PC-3 (cell line): Measurements from ENCODE around the gene GLO1. TPM values are rescaled to one million over a fixed set of nuclear protein-coding genes. Genes with fewer than 3 reads are reported as not detected.

Experiments used
- ATAC-seq: fragments of 200-7000 bp; cut with Tn5 transposase; 2 replicates; pipeline ENCODE4 v1.9.1; 2020; ENCODE audit warnings: mild to moderate bottlenecking, moderate library complexity
- BruUV-seq: library from RNA; stranded (reverse); fragments of 400-500 nt; replicated peaks from 2 replicates; lab custom pipeline; 2021; lab: Mats Ljungman, UMichigan
- CTCF ChIA-PET: fragments of 300-600 bp; sonication (Branson Sonifier 250); formaldehyde crosslinking; loops from one replicate; lab custom pipeline; 2022; ENCODE audit warnings: antibody characterized with exemption; lab: Charles Lee
- POLR2A ChIA-PET: fragments of 300-600 bp; sonication (Branson Sonifier 250); formaldehyde crosslinking; loops from one replicate; lab custom pipeline; 2022; ENCODE audit warnings: antibody characterized with exemption; ENCODE audit not compliant: unreplicated experiment; lab: Charles Lee
- DNase-seq: peaks from one replicate; pipeline ENCODE4 v3.0.0-alpha.2; 2015
- H2AFZ ChIP-seq: fragments of 300-600 bp; sonication (generic); 2 replicates; pipeline ENCODE4 v1.6.0; 2016; ENCODE audit warnings: antibody characterized with exemption, low read length
- H3F3A ChIP-seq: fragments of 300-600 bp; sonication (generic); one replicate; pipeline ENCODE4 v1.6.0; 2017; ENCODE audit warnings: antibody characterized with exemption, low read length, control low read depth, mild to moderate bottlenecking; ENCODE audit not compliant: unreplicated experiment
- H3K27ac ChIP-seq: fragments of 300-600 bp; sonication (generic); 2 replicates; pipeline ENCODE4 v1.5.1; 2016; ENCODE audit warnings: mild to moderate bottlenecking, low read length
- H3K27me3 ChIP-seq: fragments of 300-600 bp; sonication (generic); 2 replicates; pipeline ENCODE4 v1.6.1; 2016; ENCODE audit warnings: low read length, mixed read lengths
- H3K36me3 ChIP-seq: fragments of 300-600 bp; sonication (generic); 2 replicates; pipeline ENCODE4 v1.6.1; 2016; ENCODE audit warnings: low read depth, mixed run types, low read length, mixed read lengths
- H3K4me1 ChIP-seq: fragments of 300-600 bp; sonication (generic); 2 replicates; pipeline ENCODE4 v1.5.1; 2016; ENCODE audit warnings: low read length; ENCODE audit not compliant: insufficient read depth
- H3K4me2 ChIP-seq: fragments of 300-600 bp; sonication (generic); 2 replicates; pipeline ENCODE4 v1.6.0; 2016; ENCODE audit warnings: low read length
- H3K4me3 ChIP-seq: fragments of 300-600 bp; sonication (generic); 2 replicates; pipeline ENCODE4 v1.5.1; 2016; ENCODE audit warnings: mild to moderate bottlenecking, low read length, mixed read lengths
- H3K79me2 ChIP-seq: fragments of 300-600 bp; sonication (generic); 2 replicates; pipeline ENCODE4 v1.6.1; 2017; ENCODE audit warnings: low read length, mixed read lengths
- H3K9ac ChIP-seq: fragments of 300-600 bp; sonication (generic); 2 replicates; pipeline ENCODE4 v1.6.0; 2016; ENCODE audit warnings: mild to moderate bottlenecking, low read length
- H3K9me2 ChIP-seq: fragments of 300-600 bp; sonication (generic); replicated peaks from 2 replicates; pipeline ENCODE4 v1.6.1; 2016; ENCODE audit warnings: mixed run types, low read length, mixed read lengths
- H3K9me3 ChIP-seq: fragments of 300-600 bp; sonication (generic); 2 replicates; pipeline ENCODE4 v1.6.1; 2016; ENCODE audit warnings: low read length, mixed read lengths
- H4K20me1 ChIP-seq: fragments of 300-600 bp; sonication (generic); 2 replicates; pipeline ENCODE4 v1.6.1; 2016; ENCODE audit warnings: low read length, mixed read lengths
- CTCF ChIP-seq: fragments of 300-600 bp; sonication (generic); conservative IDR thresholded peaks from 2 replicates; pipeline ENCODE4 v1.5.1; 2017; ENCODE audit warnings: antibody characterized with exemption, low read depth, mild to moderate bottlenecking, low read length
- EZH2 ChIP-seq: fragments of 300-600 bp; sonication (generic); IDR thresholded peaks from one replicate; pipeline ENCODE4 v1.6.1; 2017; ENCODE audit warnings: antibody characterized with exemption, mild to moderate bottlenecking, low read length; ENCODE audit not compliant: unreplicated experiment
- EZH2phosphoT487 ChIP-seq: fragments of 300-600 bp; sonication (generic); IDR thresholded peaks from 2 replicates; pipeline ENCODE4 v1.6.1; 2018; ENCODE audit warnings: mild to moderate bottlenecking, antibody characterized with exemption, low read length, borderline replicate concordance
- intact Hi-C: fragments of 100-400 bp; cut with micrococcal nuclease; formaldehyde crosslinking; loops from 2 replicates; pipeline ENCODE4 v1.9.0; 2023
- total RNA-seq: library from RNA; depleted of rRNA; stranded (reverse); fragments of >200 nt; gene quantifications from 2 replicates; pipeline ENCODE4 v1.2.3, GENCODE V29; 2014

The GLO1 gene
- total RNA-seq, 1 experiment from 2014 or later = 233 TPM

DNA sequence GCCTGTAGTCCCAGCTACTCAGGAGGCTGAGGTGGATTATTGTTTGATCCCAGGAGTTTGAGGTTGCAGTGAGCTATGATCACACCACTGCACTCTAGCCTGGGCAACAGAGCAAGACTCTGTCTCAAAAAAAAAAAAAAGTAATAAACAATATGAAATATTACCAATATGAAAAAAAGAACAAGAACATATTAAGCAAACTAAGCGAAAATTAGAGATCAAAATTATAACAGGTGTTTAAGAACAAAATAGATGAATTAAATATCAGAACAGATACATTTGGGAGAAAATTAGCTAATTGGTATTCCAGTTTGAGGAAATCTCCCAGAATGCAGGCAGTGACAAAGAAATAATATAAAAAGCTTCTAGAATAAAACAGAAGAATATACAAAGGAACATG is 23.3 kb downstream of the GLO1 start:
- H3K9ac ChIP-seq = no peak overlapping the region
- H2AFZ ChIP-seq = no peak overlapping the region
- no peak overlapping the region for H3K4me3 ChIP-seq
- DNase-seq (no peak), ATAC-seq (no peak)
- no peak overlapping the region for H3K4me2 ChIP-seq
- H3K9me3 ChIP-seq = no peaks in the 10 kb centered on the region
- peaks cover 56% of the 10 kb centered on the region for H3K36me3 ChIP-seq
- no peaks in the 10 kb centered on the region for H3K4me1 ChIP-seq
- H3K79me2 ChIP-seq = no peaks in the 10 kb centered on the region
- no TSS peak for BruUV-seq
- intact Hi-C loops = loop anchor here (10.0 kb wide), 1 partner anchor 645 kb away; no protein-coding TSS in a partner anchor
- no peaks in the 10 kb centered on the region for H3K9me2 ChIP-seq
- TF ChIP-seq CTCF (no peak), EZH2 (no peak), EZH2phosphoT487 (no peak)
- POLR2A ChIA-PET = no interaction called here
- no peak overlapping the region for H3K27ac ChIP-seq
- H3F3A ChIP-seq = no peaks in the 10 kb centered on the region
- no peaks in the 10 kb centered on the region for H3K27me3 ChIP-seq
- CTCF ChIA-PET = no interaction called here
- H4K20me1 ChIP-seq = no peaks in the 10 kb centered on the region

GRCh38 chr6:38678178-38678760 is 24.7 kb downstream of the GLO1 start:
- peaks cover 53% of the 10 kb centered on the region for H3K36me3 ChIP-seq
- CTCF ChIA-PET = no interaction called here

More at GRCh38 chr6:38678178-38678760, 24.7 kb downstream of the GLO1 start:
- TF ChIP-seq EZH2 (no peak), CTCF (no peak), EZH2phosphoT487 (no peak)
- H3K79me2 ChIP-seq = no peaks in the 10 kb centered on the region
- no peaks in the 10 kb centered on the region for H3K4me1 ChIP-seq
- no peak overlapping the region for H3K9ac ChIP-seq
- H3K4me2 ChIP-seq = no peak overlapping the region
- no peak overlapping the region for H3K27ac ChIP-seq
- BruUV-seq = no TSS peak
- POLR2A ChIA-PET = no interaction called here
- no peaks in the 10 kb centered on the region for H4K20me1 ChIP-seq
- no peaks in the 10 kb centered on the region for H3K9me3 ChIP-seq
- no peak overlapping the region for H3K4me3 ChIP-seq
- H2AFZ ChIP-seq = no peak overlapping the region
- no peak for ATAC-seq
- H3K9me2 ChIP-seq = no peaks in the 10 kb centered on the region
- intact Hi-C loops = loop anchor here (10.0 kb wide), 1 partner anchor 643 kb away; no protein-coding TSS in a partner anchor
- no peak for DNase-seq
- H3F3A ChIP-seq = no peaks in the 10 kb centered on the region
- no peaks in the 10 kb centered on the region for H3K27me3 ChIP-seq
